Coronary artery (tissue), 2 donors: Measurements from ENCODE around the gene BEND4.
"Not testable (repeated sequence)": the region's sequence is repeated elsewhere in the genome, so short reads cannot be mapped to it uniquely, and the experiment has no call there.

ENCODE experiments used
- DNase-seq: peaks from one replicate; pipeline ENCODE4 v3.0.0-alpha.2; 2017; ENCODE audit warnings: low spot score
- H3K27ac ChIP-seq, 2 donors: fragments of 200-600 bp; sonication (generic); one replicate each; pipeline ENCODE4 v1.5.1; 2016 to 2019
- H3K4me3 ChIP-seq: fragments of 200-600 bp; sonication (generic); 2 replicates; pipeline ENCODE4 v1.5.1; 2016; ENCODE audit warnings: mild to moderate bottlenecking, moderate library complexity
- CTCF ChIP-seq: fragments of 200-600 bp; sonication (generic); IDR thresholded peaks from one replicate; pipeline ENCODE4 v1.5.1; 2019; ENCODE audit warnings: antibody characterized with exemption

Gene BEND4

GRCh38 chr4:42152507-42153504, at the start of gene BEND4:
Gene BEND4, minus strand, starts transcription at chr4:42152655. Its CDS starts 512 bp downstream, at chr4:42152143.
- Histone ChIP-seq H3K4me3 (peak within 1 kb of the TSS; percentile 72), H3K27ac (no peak within 1 kb of the TSS)
- no peak for DNase-seq
- no peak for TF ChIP-seq CTCF

- no peak overlapping the region for H3K27ac ChIP-seq
- H3K4me3 ChIP-seq, result no peak overlapping the region
- DNase-seq, result no peak
- TF ChIP-seq CTCF, result no peak
Measured at GRCh38 chr4:42197341-42197740, 44.9 kb upstream of the BEND4 start.

- no peak for DNase-seq
- H3K4me3 ChIP-seq, result no peak overlapping the region
- TF ChIP-seq CTCF, result no peak
Measured at GRCh38 chr4:42172921-42173320, 20.5 kb upstream of the BEND4 start.

GRCh38 chr4:42172128-42172790, 19.8 kb upstream of the BEND4 start:
- no peak for DNase-seq
- H3K27ac ChIP-seq, result no peak overlapping the region
- TF ChIP-seq CTCF, result no peak
- H3K4me3 ChIP-seq, result no peak overlapping the region

More at GRCh38 chr4:42172921-42173320, 20.5 kb upstream of the BEND4 start:
- H3K27ac ChIP-seq, result no peak overlapping the region

- DNase-seq, result no peak
- H3K4me3 ChIP-seq, result no peak overlapping the region
- TF ChIP-seq CTCF, result no peak
- H3K27ac ChIP-seq, result no peak overlapping the region
Measured at GRCh38 chr4:42167709-42168108, 15.3 kb upstream of the BEND4 start.

- not testable (repeated sequence) for H3K27ac ChIP-seq, H3K4me3 ChIP-seq, DNase-seq
Measured at GRCh38 chr4:42166186-42166585, 13.7 kb upstream of the BEND4 start.

- H3K4me3 ChIP-seq, result no peak overlapping the region
- no peak for DNase-seq
- TF ChIP-seq CTCF, result no peak
Measured at GRCh38 chr4:42159271-42160001, 7.0 kb upstream of the BEND4 start.

More at GRCh38 chr4:42159271-42160001, 7.0 kb upstream of the BEND4 start:
- H3K27ac ChIP-seq, result no peak overlapping the region
